ENCODE results near the gene PPP1R14D. TPM values are rescaled to one million over a fixed set of nuclear protein-coding genes. Genes with fewer than 3 reads are reported as not detected.

Gene PPP1R14D
- polyA plus RNA-seq, 1 donor from 2014 or later = not detected

DNA sequence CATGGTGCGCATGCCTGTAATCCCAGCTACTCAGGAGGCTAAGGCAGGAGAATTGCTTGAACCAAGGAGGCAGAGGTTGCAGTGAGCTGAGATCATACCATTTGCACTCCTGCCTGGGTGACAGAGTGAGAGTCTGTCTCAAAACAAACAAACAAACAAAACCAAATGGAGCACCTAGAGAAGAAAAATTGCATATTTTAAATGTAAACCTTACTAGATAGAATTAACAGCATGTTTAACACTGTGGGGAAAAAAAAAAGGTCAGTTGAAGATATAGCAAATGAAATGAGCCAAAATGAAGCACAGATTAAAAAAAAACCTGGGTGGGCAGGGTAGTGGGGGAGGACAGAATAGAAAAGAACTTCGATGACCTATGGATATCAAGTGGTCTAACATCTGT, 7.3 kb downstream of the PPP1R14D start:
- Histone ChIP-seq H3K9me2 (ENCODE audit: insufficient read depth, low read length) (no peaks in the 10 kb centered on the region), H3K27me3 (ENCODE audit: insufficient read depth, low read depth, low read length) (no peaks in the 10 kb centered on the region), H3K9ac (ENCODE audit: low read length) (no peak overlapping the region), H3K79me2 (replicated peaks; ENCODE audit: insufficient read depth, low read length) (no peaks in the 10 kb centered on the region), H3K27ac (ENCODE audit: low read length) (no peak overlapping the region), H3K4me2 (ENCODE audit: low read length) (no peak overlapping the region), H4K20me1 (ENCODE audit: insufficient read depth) (no peaks in the 10 kb centered on the region), H3K36me3 (ENCODE audit: insufficient read depth, low read length) (no peaks in the 10 kb centered on the region), H3F3A (ENCODE audit: insufficient read depth, low read length, poor library complexity, severe bottlenecking) (no peaks in the 10 kb centered on the region), H3K4me3 (ENCODE audit: low read length) (no peak overlapping the region), H3K9me3 (ENCODE audit: low read length) (no peaks in the 10 kb centered on the region), H2AFZ (ENCODE audit: low read depth, low read length) (no peak overlapping the region)
- TF ChIP-seq EP300 (conservative IDR thresholded peaks at IDR 0.05; ENCODE audit: poor library complexity, severe bottlenecking) = no peak
- TF ChIP-seq, protein P1, sequence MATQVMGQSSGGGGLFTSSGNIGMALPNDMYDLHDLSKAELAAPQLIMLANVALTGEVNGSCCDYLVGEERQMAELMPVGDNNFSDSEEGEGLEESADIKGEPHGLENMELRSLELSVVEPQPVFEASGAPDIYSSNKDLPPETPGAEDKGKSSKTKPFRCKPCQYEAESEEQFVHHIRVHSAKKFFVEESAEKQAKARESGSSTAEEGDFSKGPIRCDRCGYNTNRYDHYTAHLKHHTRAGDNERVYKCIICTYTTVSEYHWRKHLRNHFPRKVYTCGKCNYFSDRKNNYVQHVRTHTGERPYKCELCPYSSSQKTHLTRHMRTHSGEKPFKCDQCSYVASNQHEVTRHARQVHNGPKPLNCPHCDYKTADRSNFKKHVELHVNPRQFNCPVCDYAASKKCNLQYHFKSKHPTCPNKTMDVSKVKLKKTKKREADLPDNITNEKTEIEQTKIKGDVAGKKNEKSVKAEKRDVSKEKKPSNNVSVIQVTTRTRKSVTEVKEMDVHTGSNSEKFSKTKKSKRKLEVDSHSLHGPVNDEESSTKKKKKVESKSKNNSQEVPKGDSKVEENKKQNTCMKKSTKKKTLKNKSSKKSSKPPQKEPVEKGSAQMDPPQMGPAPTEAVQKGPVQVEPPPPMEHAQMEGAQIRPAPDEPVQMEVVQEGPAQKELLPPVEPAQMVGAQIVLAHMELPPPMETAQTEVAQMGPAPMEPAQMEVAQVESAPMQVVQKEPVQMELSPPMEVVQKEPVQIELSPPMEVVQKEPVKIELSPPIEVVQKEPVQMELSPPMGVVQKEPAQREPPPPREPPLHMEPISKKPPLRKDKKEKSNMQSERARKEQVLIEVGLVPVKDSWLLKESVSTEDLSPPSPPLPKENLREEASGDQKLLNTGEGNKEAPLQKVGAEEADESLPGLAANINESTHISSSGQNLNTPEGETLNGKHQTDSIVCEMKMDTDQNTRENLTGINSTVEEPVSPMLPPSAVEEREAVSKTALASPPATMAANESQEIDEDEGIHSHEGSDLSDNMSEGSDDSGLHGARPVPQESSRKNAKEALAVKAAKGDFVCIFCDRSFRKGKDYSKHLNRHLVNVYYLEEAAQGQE (IDR thresholded peaks at IDR 0.05; ENCODE audit: borderline replicate concordance) = no peak
- no peak for TF ChIP-seq SMC3 (conservative IDR thresholded peaks at IDR 0.05; ENCODE audit: poor library complexity)
- TF ChIP-seq EZH2 (IDR thresholded peaks at IDR 0.05; ENCODE audit: borderline replicate concordance, insufficient read depth, low read length, poor library complexity, severe bottlenecking) = no peak
- TF ChIP-seq TAF1 (IDR thresholded peaks at IDR 0.05; ENCODE audit: low read depth) = no peak
- TF ChIP-seq POLR2AphosphoS5 (IDR thresholded peaks at IDR 0.05) = no peak
- TF ChIP-seq MXI1 (conservative IDR thresholded peaks at IDR 0.05; ENCODE audit: poor library complexity, severe bottlenecking) = no peak
- TF ChIP-seq RAD21 (conservative IDR thresholded peaks at IDR 0.05) = no peak
- TF ChIP-seq, protein P2, sequence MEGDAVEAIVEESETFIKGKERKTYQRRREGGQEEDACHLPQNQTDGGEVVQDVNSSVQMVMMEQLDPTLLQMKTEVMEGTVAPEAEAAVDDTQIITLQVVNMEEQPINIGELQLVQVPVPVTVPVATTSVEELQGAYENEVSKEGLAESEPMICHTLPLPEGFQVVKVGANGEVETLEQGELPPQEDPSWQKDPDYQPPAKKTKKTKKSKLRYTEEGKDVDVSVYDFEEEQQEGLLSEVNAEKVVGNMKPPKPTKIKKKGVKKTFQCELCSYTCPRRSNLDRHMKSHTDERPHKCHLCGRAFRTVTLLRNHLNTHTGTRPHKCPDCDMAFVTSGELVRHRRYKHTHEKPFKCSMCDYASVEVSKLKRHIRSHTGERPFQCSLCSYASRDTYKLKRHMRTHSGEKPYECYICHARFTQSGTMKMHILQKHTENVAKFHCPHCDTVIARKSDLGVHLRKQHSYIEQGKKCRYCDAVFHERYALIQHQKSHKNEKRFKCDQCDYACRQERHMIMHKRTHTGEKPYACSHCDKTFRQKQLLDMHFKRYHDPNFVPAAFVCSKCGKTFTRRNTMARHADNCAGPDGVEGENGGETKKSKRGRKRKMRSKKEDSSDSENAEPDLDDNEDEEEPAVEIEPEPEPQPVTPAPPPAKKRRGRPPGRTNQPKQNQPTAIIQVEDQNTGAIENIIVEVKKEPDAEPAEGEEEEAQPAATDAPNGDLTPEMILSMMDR (IDR thresholded peaks at IDR 0.05; ENCODE audit: poor library complexity, severe bottlenecking) = no peak

DNA sequence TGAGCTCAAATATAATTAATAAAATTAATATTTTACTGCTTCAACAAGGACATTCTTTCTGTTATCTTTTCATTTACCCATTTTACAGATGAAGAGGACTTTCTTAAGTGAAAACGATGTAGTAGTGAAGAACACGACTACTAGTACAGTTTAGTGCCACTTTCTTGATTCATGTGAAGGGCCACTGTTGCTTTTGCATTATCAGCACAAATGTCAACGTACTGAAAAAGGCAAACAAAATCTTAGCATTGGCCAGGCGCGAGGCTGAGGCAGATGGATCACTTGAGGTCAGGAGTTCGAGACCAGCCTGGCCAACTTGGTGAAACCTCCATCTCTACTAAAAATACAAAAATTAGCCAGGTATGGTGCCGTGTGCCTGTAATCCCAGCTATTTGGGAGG, 9.5 kb downstream of the PPP1R14D start:
- H3K79me2 ChIP-seq (replicated peaks; ENCODE audit: insufficient read depth, low read length) = no peaks in the 10 kb centered on the region
- no peak overlapping the region for H3K4me2 ChIP-seq (ENCODE audit: low read length)
- H3K4me3 ChIP-seq (ENCODE audit: low read length) = no peak overlapping the region
- no peak for TF ChIP-seq POLR2AphosphoS5 (IDR thresholded peaks at IDR 0.05)
- TF ChIP-seq RAD21 (conservative IDR thresholded peaks at IDR 0.05) = no peak
- TF ChIP-seq TAF1 (IDR thresholded peaks at IDR 0.05; ENCODE audit: low read depth) = no peak
- no peak for TF ChIP-seq MXI1 (conservative IDR thresholded peaks at IDR 0.05; ENCODE audit: poor library complexity, severe bottlenecking)
- TF ChIP-seq SMC3 (conservative IDR thresholded peaks at IDR 0.05; ENCODE audit: poor library complexity) = no peak
- TF ChIP-seq, protein P2 (IDR thresholded peaks at IDR 0.05; ENCODE audit: poor library complexity, severe bottlenecking) = no peak
- TF ChIP-seq EP300 (conservative IDR thresholded peaks at IDR 0.05; ENCODE audit: poor library complexity, severe bottlenecking) = no peak
- TF ChIP-seq, protein P1 (IDR thresholded peaks at IDR 0.05; ENCODE audit: borderline replicate concordance) = no peak
- TF ChIP-seq EZH2 (IDR thresholded peaks at IDR 0.05; ENCODE audit: borderline replicate concordance, insufficient read depth, low read length, poor library complexity, severe bottlenecking) = no peak
- H3K9me3 ChIP-seq (ENCODE audit: low read length) = no peaks in the 10 kb centered on the region
- H3K9me2 ChIP-seq (ENCODE audit: insufficient read depth, low read length) = no peaks in the 10 kb centered on the region
- H4K20me1 ChIP-seq (ENCODE audit: insufficient read depth) = no peaks in the 10 kb centered on the region
- H3K27ac ChIP-seq (ENCODE audit: low read length) = no peak overlapping the region
- no peaks in the 10 kb centered on the region for H3F3A ChIP-seq (ENCODE audit: insufficient read depth, low read length, poor library complexity, severe bottlenecking)
- no peak overlapping the region for H3K9ac ChIP-seq (ENCODE audit: low read length)
- H3K27me3 ChIP-seq (ENCODE audit: insufficient read depth, low read depth, low read length) = no peaks in the 10 kb centered on the region
- H2AFZ ChIP-seq (ENCODE audit: low read depth, low read length) = no peak overlapping the region
- H3K36me3 ChIP-seq (ENCODE audit: insufficient read depth, low read length) = no peaks in the 10 kb centered on the region

Data from neural cell (in vitro differentiated cells).